OCI-LY7 (cell line): ENCODE measurements around the gene DENND2D. TPM values are rescaled to one million over a fixed set of nuclear protein-coding genes. Genes with fewer than 3 reads are reported as not detected.

Experiments
- BruUV-seq: library from RNA; stranded (reverse); fragments of 400-500 nt; replicated peaks from 2 replicates; lab custom pipeline; 2021; lab: Mats Ljungman, UMichigan
- CTCF ChIA-PET: fragments of 300-600 bp; sonication (Branson Sonifier 250); formaldehyde crosslinking; loops from one replicate; lab custom pipeline; 2022; ENCODE audit warnings: antibody characterized with exemption; ENCODE audit not compliant: unreplicated experiment; lab: Charles Lee
- POLR2A ChIA-PET: fragments of 300-600 bp; sonication (Branson Sonifier 250); formaldehyde crosslinking; loops from one replicate; lab custom pipeline; 2022; ENCODE audit warnings: antibody characterized with exemption; lab: Charles Lee
- DNase-seq: peaks from one replicate; pipeline ENCODE4 v3.0.0-alpha.2; 2015; ENCODE audit warnings: low spot score
- H2AFZ ChIP-seq: fragments of 200-600 bp; sonication (generic), shearing (Covaris generic); 2 replicates; pipeline ENCODE4 v1.6.1; 2014; ENCODE audit warnings: mild to moderate bottlenecking, antibody characterized with exemption, low read length, moderate library complexity
- H3K27ac ChIP-seq: fragments of 200-600 bp; sonication (generic); 2 replicates; pipeline ENCODE4 v1.5.1; 2014; ENCODE audit warnings: mixed run types, low read depth, mild to moderate bottlenecking, moderate library complexity, low read length, inconsistent platforms; ENCODE audit not compliant: poor library complexity, severe bottlenecking
- H3K36me3 ChIP-seq: fragments of 200-600 bp; sonication (generic); 2 replicates; pipeline ENCODE4 v1.6.1; 2014; ENCODE audit warnings: mild to moderate bottlenecking, antibody characterized with exemption, low read length, moderate library complexity, mixed read lengths; ENCODE audit not compliant: insufficient read depth
- H3K4me1 ChIP-seq: fragments of 200-600 bp; sonication (generic); 2 replicates; pipeline ENCODE4 v1.5.1; 2014; ENCODE audit warnings: mild to moderate bottlenecking, low read length; ENCODE audit not compliant: insufficient read depth, poor library complexity, severe bottlenecking
- H3K4me2 ChIP-seq: fragments of 200-600 bp; sonication (generic); 2 replicates; pipeline ENCODE4 v1.6.1; 2014; ENCODE audit warnings: mild to moderate bottlenecking, low read length
- H3K4me3 ChIP-seq: fragments of 200-600 bp; sonication (generic); 2 replicates; pipeline ENCODE4 v1.5.1; 2014; ENCODE audit warnings: mild to moderate bottlenecking, low read depth, low read length; ENCODE audit not compliant: poor library complexity, severe bottlenecking
- H3K79me2 ChIP-seq: fragments of 200-600 bp; sonication (generic); 2 replicates; pipeline ENCODE4 v1.6.1; 2016; ENCODE audit warnings: low read depth, mild to moderate bottlenecking, low read length, moderate library complexity, mixed read lengths; ENCODE audit not compliant: insufficient read depth
- H3K9me2 ChIP-seq: fragments of 200-600 bp; sonication (generic); 2 replicates; pipeline ENCODE4 v1.6.1; 2016; ENCODE audit warnings: mild to moderate bottlenecking, low read length, mixed read lengths; ENCODE audit not compliant: insufficient read depth
- H3K9me3 ChIP-seq: fragments of 200-600 bp; sonication (generic); 2 replicates; pipeline ENCODE4 v1.6.1; 2014; ENCODE audit warnings: mild to moderate bottlenecking, mixed run types, low read length, mixed read lengths
- H4K20me1 ChIP-seq: fragments of 200-600 bp; sonication (generic); 2 replicates; pipeline ENCODE4 v1.6.1; 2014; ENCODE audit warnings: mild to moderate bottlenecking, antibody characterized with exemption, low read length, moderate library complexity, mixed read lengths; ENCODE audit not compliant: insufficient read depth
- EZH2phosphoT487 ChIP-seq: fragments of 200-600 bp; sonication (generic); IDR thresholded peaks from 2 replicates; pipeline ENCODE4 v1.6.1; 2018; ENCODE audit warnings: low read depth, borderline replicate concordance, mild to moderate bottlenecking, mixed run types, antibody characterized with exemption, low read length, moderate library complexity, mixed read lengths
- intact Hi-C: fragments of 100-400 bp; cut with micrococcal nuclease; formaldehyde crosslinking; loops from one replicate; pipeline ENCODE4 v1.10.0; 2022; ENCODE audit not compliant: unreplicated experiment
- total RNA-seq, 2 experiments: library from RNA; depleted of rRNA in 1 of 2; stranded (reverse); fragments of >200 nt in 1 of 2; shearing (Covaris generic) in 1 of 2; gene quantifications; 2 replicates each; pipeline ENCODE4 v1.2.3, GENCODE V29; 2014 to 2022
- TF ChIP-seq, protein P1 (sequence below): fragments of 200-600 bp; sonication (generic); conservative IDR thresholded peaks from 2 replicates; pipeline ENCODE4 v1.5.1; 2014; ENCODE audit warnings: mild to moderate bottlenecking, antibody characterized with exemption, low read length, moderate library complexity, mixed read lengths

Gene DENND2D
- total RNA-seq, 2 experiments from 2014 or later = 9.8 to 39.9 TPM

- ChIA-PET POLR2A (interaction anchor here (0.6 to 3.5 kb wide), 5 partner anchors 8 to 178 kb away, joined by 3 to 30 read pairs (median 6); no protein-coding TSS in a partner anchor), CTCF (interaction anchor here (1.1 kb wide), 2 partner anchors 89 to 172 kb away, joined by 3 read pairs; no protein-coding TSS in a partner anchor)
- Histone ChIP-seq H3K27ac (peak overlapping the region; percentile 35), H3K9me3 (no peaks in the 10 kb centered on the region), H4K20me1 (no peaks in the 10 kb centered on the region), H3K79me2 (no peaks in the 10 kb centered on the region; the same call in 1 of the 2 replicates), H3K4me1 (peaks cover 66% of the 10 kb centered on the region), H3K4me2 (peak overlapping the region; percentile 18; the same call in 1 of the 2 replicates), H3K36me3 (no peaks in the 10 kb centered on the region), H2AFZ (peak overlapping the region; percentile 25; the same call in 1 of the 2 replicates), H3K9me2 (no peaks in the 10 kb centered on the region), H3K4me3 (no peak overlapping the region)
- BruUV-seq = no TSS peak
- TF ChIP-seq EZH2phosphoT487 = no peak
- TF ChIP-seq, protein P1, sequence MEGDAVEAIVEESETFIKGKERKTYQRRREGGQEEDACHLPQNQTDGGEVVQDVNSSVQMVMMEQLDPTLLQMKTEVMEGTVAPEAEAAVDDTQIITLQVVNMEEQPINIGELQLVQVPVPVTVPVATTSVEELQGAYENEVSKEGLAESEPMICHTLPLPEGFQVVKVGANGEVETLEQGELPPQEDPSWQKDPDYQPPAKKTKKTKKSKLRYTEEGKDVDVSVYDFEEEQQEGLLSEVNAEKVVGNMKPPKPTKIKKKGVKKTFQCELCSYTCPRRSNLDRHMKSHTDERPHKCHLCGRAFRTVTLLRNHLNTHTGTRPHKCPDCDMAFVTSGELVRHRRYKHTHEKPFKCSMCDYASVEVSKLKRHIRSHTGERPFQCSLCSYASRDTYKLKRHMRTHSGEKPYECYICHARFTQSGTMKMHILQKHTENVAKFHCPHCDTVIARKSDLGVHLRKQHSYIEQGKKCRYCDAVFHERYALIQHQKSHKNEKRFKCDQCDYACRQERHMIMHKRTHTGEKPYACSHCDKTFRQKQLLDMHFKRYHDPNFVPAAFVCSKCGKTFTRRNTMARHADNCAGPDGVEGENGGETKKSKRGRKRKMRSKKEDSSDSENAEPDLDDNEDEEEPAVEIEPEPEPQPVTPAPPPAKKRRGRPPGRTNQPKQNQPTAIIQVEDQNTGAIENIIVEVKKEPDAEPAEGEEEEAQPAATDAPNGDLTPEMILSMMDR = no peak
- intact Hi-C loops = no loop called here
- DNase-seq = no peak
Observed at GRCh38 chr1:111227851-111228747, 27.7 kb upstream of the DENND2D start.

- ChIA-PET POLR2A (interaction anchor here (0.7 to 3.5 kb wide), 4 partner anchors 8 to 83 kb away, joined by 3 to 30 read pairs (median 3); no protein-coding TSS in a partner anchor), CTCF (no interaction called here)
- no TSS peak for BruUV-seq
- Histone ChIP-seq H3K9me2 (no peaks in the 10 kb centered on the region), H3K79me2 (no peaks in the 10 kb centered on the region; the same call in 1 of the 2 replicates), H3K36me3 (no peaks in the 10 kb centered on the region), H3K4me3 (no peak within 1 kb of the TSS), H3K9me3 (no peaks in the 10 kb centered on the region), H3K4me2 (peak within 1 kb of the TSS; percentile 18; the same call in 1 of the 2 replicates), H4K20me1 (no peaks in the 10 kb centered on the region), H3K27ac (peak within 1 kb of the TSS; percentile 35), H2AFZ (peak within 1 kb of the TSS; percentile 25; the same call in 1 of the 2 replicates), H3K4me1 (peaks cover 72% of the 10 kb centered on the region)
- no peak for DNase-seq
- intact Hi-C loops = no loop called here
- TF ChIP-seq, protein P1 = no peak
Observed at GRCh38 chr1:111227434-111227833, 27.0 kb upstream of the DENND2D start, which contains the start of gene CHI3L2. TSS of gene CHI3L2 (plus strand) at chr1:111227713. CDS start at chr1:111227730, 17 bp downstream.
